ENCODE results near the gene CD300LF.

Gene CD300LF

GRCh38 chr17:74740641-74741387 is 28.1 kb upstream of the CD300LF start:
- ATAC-seq (replicated peaks): no peak
- DNase-seq: no peak
- Mint-ChIP-seq H3K27me3 (no peaks in the 10 kb centered on the region), H3K4me3 (no peak overlapping the region), H3K36me3 (no peaks in the 10 kb centered on the region), H3K9me3 (no peaks in the 10 kb centered on the region), H3K4me1 (peaks cover 63 to 83% of the 10 kb centered on the region in 2 donors), H3K27ac (no peak overlapping the region)

GRCh38 chr17:74740173-74740572 is 27.4 kb upstream of the CD300LF start:
- ATAC-seq (replicated peaks) (no peak), DNase-seq (no peak)
- Mint-ChIP-seq H3K27ac (no peak overlapping the region), H3K4me3 (no peak overlapping the region), H3K27me3 (no peaks in the 10 kb centered on the region), H3K4me1 (peaks cover 63 to 83% of the 10 kb centered on the region in 2 donors), H3K9me3 (no peaks in the 10 kb centered on the region), H3K36me3 (no peaks in the 10 kb centered on the region)

GRCh38 chr17:74739227-74739831 is 26.6 kb upstream of the CD300LF start:
- Mint-ChIP-seq H3K27me3 (no peaks in the 10 kb centered on the region), H3K4me1 (peaks cover 61 to 76% of the 10 kb centered on the region in 2 donors), H3K9me3 (no peaks in the 10 kb centered on the region), H3K36me3 (no peaks in the 10 kb centered on the region), H3K27ac (no peak overlapping the region), H3K4me3 (peak overlapping the region in 1 of 2 donors; percentile 33)
- no peak for ATAC-seq (replicated peaks)
- DNase-seq: no peak

GRCh38 chr17:74738051-74738996 is 25.6 kb upstream of the CD300LF start:
- Mint-ChIP-seq H3K4me1 (peaks cover 52 to 66% of the 10 kb centered on the region in 2 donors), H3K9me3 (no peaks in the 10 kb centered on the region), H3K36me3 (no peaks in the 10 kb centered on the region), H3K4me3 (peak overlapping the region; percentile 79 to 80), H3K27me3 (no peaks in the 10 kb centered on the region), H3K27ac (peak overlapping the region; percentile 16)
- peak; percentile 49 for DNase-seq
- peak; percentile 55 to 61 for ATAC-seq (replicated peaks)

- peak overlapping the region; percentile 79 to 80 for H3K4me3 Mint-ChIP-seq
- ATAC-seq (replicated peaks) (peak in 1 of 2 donors; percentile 11), DNase-seq (no peak)
- peaks cover 46 to 58% of the 10 kb centered on the region in 2 donors for H3K4me1 Mint-ChIP-seq
- H3K27ac Mint-ChIP-seq: peak overlapping the region; percentile 10
- no peaks in the 10 kb centered on the region for H3K36me3 Mint-ChIP-seq
- H3K9me3 Mint-ChIP-seq: no peaks in the 10 kb centered on the region
- no peaks in the 10 kb centered on the region for H3K27me3 Mint-ChIP-seq
Measured at GRCh38 chr17:74737299-74738050, 24.8 kb upstream of the CD300LF start.

GRCh38 chr17:74736513-74737298 is 24.0 kb upstream of the CD300LF start, which contains the start of gene RAB37:
Gene RAB37 (plus strand): TSS chr17:74737256. CDS start chr17:74737273, 17 bp downstream.
- ATAC-seq (replicated peaks) (peak; percentile 68 to 77), DNase-seq (peak; percentile 56)
- Mint-ChIP-seq H3K27ac (peak within 1 kb of the TSS; percentile 56), H3K27me3 (no peaks in the 10 kb centered on the region), H3K36me3 (no peaks in the 10 kb centered on the region), H3K4me1 (peaks cover 39 to 50% of the 10 kb centered on the region in 2 donors), H3K9me3 (no peaks in the 10 kb centered on the region), H3K4me3 (peak within 1 kb of the TSS; percentile 79 to 80)

GRCh38 chr17:74734256-74734655 is 21.5 kb upstream of the CD300LF start:
- H3K4me1 Mint-ChIP-seq: peaks cover 27 to 28% of the 10 kb centered on the region in 2 donors
- no peaks in the 10 kb centered on the region for H3K9me3 Mint-ChIP-seq
- no peaks in the 10 kb centered on the region for H3K27me3 Mint-ChIP-seq
- H3K36me3 Mint-ChIP-seq: no peaks in the 10 kb centered on the region
- DNase-seq (no peak), ATAC-seq (replicated peaks) (no peak)
- no peak overlapping the region for H3K27ac Mint-ChIP-seq
- no peak overlapping the region for H3K4me3 Mint-ChIP-seq

- H3K27me3 Mint-ChIP-seq: no peaks in the 10 kb centered on the region
- no peak for DNase-seq
- no peak overlapping the region for H3K27ac Mint-ChIP-seq
- no peak overlapping the region for H3K4me3 Mint-ChIP-seq
- no peaks in the 10 kb centered on the region for H3K36me3 Mint-ChIP-seq
- H3K4me1 Mint-ChIP-seq: peaks cover 20 to 21% of the 10 kb centered on the region in 2 donors
- H3K9me3 Mint-ChIP-seq: no peaks in the 10 kb centered on the region
- no peak for ATAC-seq (replicated peaks)
Measured at GRCh38 chr17:74733365-74734122, 20.8 kb upstream of the CD300LF start.

GRCh38 chr17:74732042-74732867 is 19.5 kb upstream of the CD300LF start:
- no peak for DNase-seq
- ATAC-seq (replicated peaks): no peak
- Mint-ChIP-seq H3K9me3 (no peaks in the 10 kb centered on the region), H3K4me3 (no peak overlapping the region), H3K27me3 (no peaks in the 10 kb centered on the region), H3K36me3 (no peaks in the 10 kb centered on the region), H3K4me1 (peaks cover 8 to 9% of the 10 kb centered on the region in 2 donors), H3K27ac (no peak overlapping the region)

GRCh38 chr17:74731347-74731605 is 18.6 kb upstream of the CD300LF start:
- ATAC-seq (replicated peaks): no peak

GRCh38 chr17:74730491-74731346 is 18.0 kb upstream of the CD300LF start:
- no peaks in the 10 kb centered on the region for H3K27me3 Mint-ChIP-seq
- no peaks in the 10 kb centered on the region for H3K9me3 Mint-ChIP-seq
- ATAC-seq (replicated peaks) (peak; percentile 64 to 70), DNase-seq (no peak)
- H3K36me3 Mint-ChIP-seq: no peaks in the 10 kb centered on the region
- peaks cover 0 to 4% of the 10 kb centered on the region in 2 donors for H3K4me1 Mint-ChIP-seq
- H3K27ac Mint-ChIP-seq: no peak overlapping the region
- no peak overlapping the region for H3K4me3 Mint-ChIP-seq

More at GRCh38 chr17:74731347-74731605, 18.6 kb upstream of the CD300LF start:
- no peak overlapping the region for H3K4me3 Mint-ChIP-seq
- no peaks in the 10 kb centered on the region for H3K9me3 Mint-ChIP-seq
- no peaks in the 10 kb centered on the region for H3K27me3 Mint-ChIP-seq
- H3K27ac Mint-ChIP-seq: no peak overlapping the region
- H3K4me1 Mint-ChIP-seq: peaks cover 3 to 6% of the 10 kb centered on the region in 2 donors
- no peak for DNase-seq
- no peaks in the 10 kb centered on the region for H3K36me3 Mint-ChIP-seq

Data from stimulated activated naive B cell treated with anti-CD40 and anti-IgM and Interleukin-4, amounts not matched to agents 10 μg/mL and 1 μg/mL and 100 μg/mL, for 72 hours (primary cell).